ENCODE measurements around the gene LONP2. TPM values are rescaled to one million over a fixed set of nuclear protein-coding genes. Genes with fewer than 3 reads are reported as not detected.

LONP2 gene
- total and polyA plus RNA-seq, 2 experiments from 2014 or later = 42.5 to 48.1 TPM

Other genes with a start within 250 kb of the LONP2 start
- gene ABCC12, start 88.3 kb upstream of the LONP2 start, total RNA-seq = 0.07 TPM in 1 of 2 replicates, not detected in the other
- gene ABCC12, start 88.3 kb upstream of the LONP2 start, polyA plus RNA-seq = not detected in 2 replicates
- gene ABCC11, start 3.2 kb downstream of the LONP2 start, total RNA-seq = 0.14 and 0.18 TPM in 2 replicates
- 0.05 and 1.3 TPM in 2 replicates for gene ABCC11, start 3.2 kb downstream of the LONP2 start, polyA plus RNA-seq
- 26.8 and 26.9 TPM in 2 replicates for gene SIAH1, start 141.1 kb downstream of the LONP2 start, total RNA-seq
- gene SIAH1, start 141.1 kb downstream of the LONP2 start, polyA plus RNA-seq = 46.4 and 64.8 TPM in 2 replicates

Measured in cardiac muscle cell (in vitro differentiated cells and primary cell).